SK-N-SH (cell line): Measurements from ENCODE around the gene NLRC5. TPM values are rescaled to one million over a fixed set of nuclear protein-coding genes. Genes with fewer than 3 reads are reported as not detected.
A peak's percentile ranks its signal among the peaks of the same experiment; 100 is the strongest.

Experiments used
- CTCF ChIA-PET: fragments of 300-600, 350-600 bp; formaldehyde crosslinking; extraction: SDS; loops from one replicate; lab custom pipeline; 2021; lab: Yijun Ruan, JAX
- POLR2A ChIA-PET: fragments of 350-600 bp; sonication (Branson Sonifier 250); formaldehyde crosslinking; extraction: SDS; loops from one replicate; lab custom pipeline; 2020; ENCODE audit warnings: antibody characterized with exemption, inconsistent platforms; lab: Yijun Ruan, JAX
- DNase-seq: peaks from one replicate; pipeline ENCODE4 v3.0.0; 2012
- H2AFZ ChIP-seq: fragments of 200-600 bp; sonication (generic); 2 replicates; pipeline ENCODE4 v1.8.1; 2016; ENCODE audit warnings: antibody characterized with exemption, mild to moderate bottlenecking, low read depth
- H3F3A ChIP-seq: fragments of 200-600 bp; sonication (generic); replicated peaks from 2 replicates; pipeline ENCODE3; 2016; ENCODE audit warnings: antibody characterized with exemption, mild to moderate bottlenecking; ENCODE audit not compliant: insufficient read depth
- H3K27ac ChIP-seq, 2 experiments: fragments of 200-500 bp in 1 of 2; fragments of 200-600 bp in 1 of 2; sonication (Bioruptor generic) in 1 of 2; sonication (generic), shearing (Covaris generic) in 1 of 2; 2 replicates each; pipeline versions ENCODE4 v1.5.1 to v1.6.1; 2014 to 2016; ENCODE audit warnings: low read depth in 2 of 2, inconsistent platforms in 1 of 2, low read length in 1 of 2, mild to moderate bottlenecking in 1 of 2, mixed read lengths in 1 of 2
- H3K27me3 ChIP-seq: fragments of 200-600 bp; sonication (generic), shearing (Covaris generic); 2 replicates; pipeline ENCODE4 v1.6.1; 2016; ENCODE audit warnings: mixed run types; ENCODE audit not compliant: insufficient read depth
- H3K36me3 ChIP-seq, 2 experiments: fragments of 200-500 bp in 1 of 2; fragments of 200-600 bp in 1 of 2; sonication (Bioruptor generic) in 1 of 2; sonication (generic) in 1 of 2; replicated peaks in 1 of 2; 2 replicates each; pipeline versions ENCODE3 to v1.5.1; 2014 to 2016; ENCODE audit warnings: low read length in 1 of 2, mild to moderate bottlenecking in 1 of 2; ENCODE audit not compliant: insufficient read depth in 2 of 2, control insufficient read depth in 1 of 2
- H3K4me1 ChIP-seq, 2 experiments: fragments of 200-500 bp in 1 of 2; fragments of 200-600 bp in 1 of 2; sonication (Bioruptor generic) in 1 of 2; sonication (generic), shearing (Covaris generic) in 1 of 2; 2 replicates each; pipeline versions ENCODE4 v1.5.1 to v1.6.1; 2014 to 2016; ENCODE audit warnings: low read depth in 1 of 2, low read length in 1 of 2, mixed run types in 1 of 2; ENCODE audit not compliant: insufficient read depth in 2 of 2, control insufficient read depth in 1 of 2
- H3K4me2 ChIP-seq: fragments of 200-600 bp; sonication (generic), shearing (Covaris generic); 2 replicates; pipeline ENCODE4 v1.6.1; 2017; ENCODE audit warnings: mixed run types
- H3K4me3 ChIP-seq, 2 experiments: fragments of 200-500 bp in 1 of 2; fragments of 200-600 bp in 1 of 2; sonication (Bioruptor generic) in 1 of 2; sonication (generic), shearing (Covaris generic) in 1 of 2; 2 replicates each; pipeline versions ENCODE4 v1.5.1 to v1.8.1; 2014 to 2016; ENCODE audit warnings: low read depth in 2 of 2, inconsistent platforms in 1 of 2, low read length in 1 of 2, mild to moderate bottlenecking in 1 of 2, mixed read lengths in 1 of 2, moderate library complexity in 1 of 2
- H3K79me2 ChIP-seq: fragments of 200-600 bp; sonication (generic); 2 replicates; pipeline ENCODE4 v1.8.1; 2017; ENCODE audit warnings: mild to moderate bottlenecking; ENCODE audit not compliant: insufficient read depth
- H3K9ac ChIP-seq: fragments of 200-600 bp; sonication (generic); 2 replicates; pipeline ENCODE4 v1.6.1; 2017; ENCODE audit warnings: mixed run types
- H3K9me2 ChIP-seq: fragments of 200-600 bp; sonication (generic); 2 replicates; pipeline ENCODE4 v1.6.1; 2017; ENCODE audit warnings: mixed run types
- H3K9me3 ChIP-seq: fragments of 200-600 bp; sonication (generic); 2 replicates; pipeline ENCODE4 v1.6.1; 2017; ENCODE audit warnings: mixed run types, mild to moderate bottlenecking, moderate library complexity
- H4K20me1 ChIP-seq: fragments of 200-600 bp; sonication (generic); 2 replicates; pipeline ENCODE4 v1.6.1; 2017; ENCODE audit warnings: mild to moderate bottlenecking, mixed run types; ENCODE audit not compliant: insufficient read depth
- EZH2phosphoT487 ChIP-seq: fragments of 200-600 bp; sonication (generic); IDR thresholded peaks from 2 replicates; pipeline ENCODE4 v1.6.1; 2017; ENCODE audit warnings: low read depth, mixed run types, mild to moderate bottlenecking, antibody characterized with exemption, moderate library complexity, borderline replicate concordance
- FOSL2 ChIP-seq: IDR thresholded peaks from 2 replicates; pipeline ENCODE4 v1.4.0; 2012; ENCODE audit warnings: low read depth, mild to moderate bottlenecking, moderate library complexity, borderline replicate concordance
- FOXM1 ChIP-seq: IDR thresholded peaks from 2 replicates; pipeline ENCODE4 v1.4.0; 2012; ENCODE audit warnings: low read depth, mild to moderate bottlenecking
- GABPA ChIP-seq: IDR thresholded peaks from 2 replicates; pipeline ENCODE4 v1.4.0; 2012; ENCODE audit warnings: low read depth, mild to moderate bottlenecking
- IRF3 ChIP-seq: fragments of 150-350 bp; IDR thresholded peaks from 2 replicates; pipeline ENCODE4 v1.6.1; 2016; ENCODE audit warnings: mild to moderate bottlenecking, low read depth, low read length
- JUND ChIP-seq: IDR thresholded peaks from 2 replicates; pipeline ENCODE4 v1.4.0; 2012
- MEF2A ChIP-seq: IDR thresholded peaks from 2 replicates; pipeline ENCODE4 v1.4.0; 2012; ENCODE audit warnings: low read depth, borderline replicate concordance
- MXI1 ChIP-seq: IDR thresholded peaks from 2 replicates; pipeline ENCODE4 v1.6.1; 2012; ENCODE audit warnings: mild to moderate bottlenecking, low read depth, low read length, improper control_type of control experiment
- NFIC ChIP-seq: IDR thresholded peaks from 2 replicates; pipeline ENCODE4 v1.4.0; 2012; ENCODE audit warnings: borderline replicate concordance
- NRF1 ChIP-seq: IDR thresholded peaks from 2 replicates; pipeline ENCODE4 v1.6.1; 2012; ENCODE audit warnings: low read depth, mild to moderate bottlenecking, low read length
- PBX3 ChIP-seq: IDR thresholded peaks from 2 replicates; pipeline ENCODE4; 2012
- RAD21 ChIP-seq: IDR thresholded peaks from 2 replicates; pipeline ENCODE4 v1.6.1; 2012; ENCODE audit warnings: mild to moderate bottlenecking, low read length
- SMC3 ChIP-seq: IDR thresholded peaks from 2 replicates; pipeline ENCODE4 v1.6.1; 2012; ENCODE audit warnings: low read depth, low read length, improper control_type of control experiment
- USF1 ChIP-seq: IDR thresholded peaks from 2 replicates; pipeline ENCODE4 v1.4.0; 2012; ENCODE audit warnings: low read depth, borderline replicate concordance
- USF2 ChIP-seq: fragments of 150-350 bp; IDR thresholded peaks from 2 replicates; pipeline ENCODE4 v1.6.1; 2017; ENCODE audit warnings: antibody characterized with exemption, low read length, low read depth, borderline replicate concordance
- whole genome bisulfite sequencing: methylation state at CpG from one replicate; pipeline ENCODE4 v1.1.6; 2017; ENCODE audit warnings: low lambda C conversion rate; 5-methylcytosine and 5-hydroxymethylcytosine counted together
- polyA plus RNA-seq, 3 experiments: library from polyadenylated mRNA; depleted of rRNA; stranded (reverse); fragments of >200 nt; gene quantifications; 2 replicates each; pipeline ENCODE4 v1.2.3, GENCODE V29; 2012

The NLRC5 gene
- polyA plus RNA-seq, 1 of the 3 experiments (the other 2 are of a cell fraction): 6.5 TPM

GRCh38 chr16:57013229-57013628, 23.9 kb downstream of the NLRC5 start (continued):
- no peak for TF ChIP-seq USF2
- TF ChIP-seq MEF2A: no peak
- TF ChIP-seq JUND: no peak; the same call in 1 of the 2 replicates
- TF ChIP-seq EZH2phosphoT487: no peak
- TF ChIP-seq FOSL2: peak; percentile 39; the same call in 1 of the 2 replicates
- peak; percentile 26; the same call in 1 of the 2 replicates for TF ChIP-seq PBX3

GRCh38 chr16:57013902-57014301, 24.5 kb downstream of the NLRC5 start:
- Histone ChIP-seq H3K9me2 (no peaks in the 10 kb centered on the region), H2AFZ (no peak overlapping the region), H3K36me3 (peaks cover 0 to 4% of the 10 kb centered on the region in 2 experiments), H3K27ac (peak overlapping the region in 1 of 2 experiments; percentile 40; a peak in 1 of 4 replicates), H3K9ac (no peak overlapping the region), H3K4me2 (no peak overlapping the region), H4K20me1 (no peaks in the 10 kb centered on the region), H3K79me2 (no peaks in the 10 kb centered on the region; the same call in 1 of the 2 replicates), H3K4me3 (no peak overlapping the region), H3K4me1 (peaks cover 0 to 9% of the 10 kb centered on the region in 2 experiments; a peak in 1 of 4 replicates), H3K9me3 (no peaks in the 10 kb centered on the region), H3F3A (peaks cover 5% of the 10 kb centered on the region), H3K27me3 (no peaks in the 10 kb centered on the region)
- TF ChIP-seq MXI1: no peak
- TF ChIP-seq EZH2phosphoT487: no peak
- no peak for TF ChIP-seq PBX3
- no peak for TF ChIP-seq GABPA
- no peak for TF ChIP-seq USF1
- ChIA-PET POLR2A (no interaction called here), CTCF (no interaction called here)
- DNase-seq: no peak
- WGBS: 94% methylated on average over 2 of the region's 2 CpGs

GRCh38 chr16:57016301-57016700, 26.9 kb downstream of the NLRC5 start:
- ChIA-PET POLR2A (no interaction called here), CTCF (no interaction called here)
- Histone ChIP-seq H3K4me1 (peaks cover 0 to 9% of the 10 kb centered on the region in 2 experiments; a peak in 1 of 4 replicates), H3K79me2 (no peaks in the 10 kb centered on the region; the same call in 1 of the 2 replicates), H3K27me3 (no peaks in the 10 kb centered on the region), H2AFZ (no peak overlapping the region), H3K4me2 (no peak overlapping the region), H3K9me2 (no peaks in the 10 kb centered on the region), H3K4me3 (no peak overlapping the region), H3K9ac (no peak overlapping the region), H3F3A (peaks cover 5% of the 10 kb centered on the region), H3K36me3 (peaks cover 0 to 4% of the 10 kb centered on the region in 2 experiments), H4K20me1 (no peaks in the 10 kb centered on the region), H3K9me3 (no peaks in the 10 kb centered on the region), H3K27ac (no peak overlapping the region)
- DNase-seq: no peak
- WGBS: 94% methylated on average over 6 of the region's 6 CpGs
- TF ChIP-seq EZH2phosphoT487 (no peak), NFIC (no peak), JUND (no peak), FOXM1 (no peak), NRF1 (no peak), SMC3 (no peak), RAD21 (no peak), IRF3 (no peak), MXI1 (no peak)
